HG02623 (cell line): ENCODE data around the gene PRCD.
"Not testable (repeated sequence)": the region's sequence is repeated elsewhere in the genome, so short reads cannot be mapped to it uniquely, and the experiment has no call there.

Experiments used
- ATAC-seq: cut with Tn5 transposase; IDR thresholded peaks from one replicate; pipeline ENCODE4 v1.9.1; 2021; ENCODE audit warnings: moderate library complexity; ENCODE audit not compliant: unreplicated experiment

Gene PRCD

GRCh38 chr17:76525513-76525833 lies 14.4 kb upstream of the PRCD start:
- not testable (repeated sequence) for ATAC-seq

DNA sequence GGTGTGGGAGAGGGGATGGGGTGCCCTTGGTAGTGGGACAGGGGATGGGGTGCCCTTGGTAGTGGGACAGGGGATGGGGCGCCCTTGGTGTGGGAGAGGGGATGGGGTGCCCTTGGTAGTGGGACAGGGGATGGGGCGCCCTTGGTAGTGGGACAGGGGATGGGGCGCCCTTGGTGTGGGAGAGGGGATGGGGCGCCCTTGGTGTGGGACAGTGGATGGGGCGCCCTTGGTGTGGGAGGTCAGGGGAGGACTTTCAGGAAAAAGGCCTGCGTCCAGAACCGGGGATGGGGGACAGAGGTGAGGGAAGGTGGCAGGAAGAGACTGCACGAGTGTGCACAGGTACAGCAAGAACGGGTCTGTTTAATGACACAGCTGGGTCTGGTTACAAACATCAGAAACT lies 12.8 kb upstream of the PRCD start:
- not testable (repeated sequence) for ATAC-seq

DNA sequence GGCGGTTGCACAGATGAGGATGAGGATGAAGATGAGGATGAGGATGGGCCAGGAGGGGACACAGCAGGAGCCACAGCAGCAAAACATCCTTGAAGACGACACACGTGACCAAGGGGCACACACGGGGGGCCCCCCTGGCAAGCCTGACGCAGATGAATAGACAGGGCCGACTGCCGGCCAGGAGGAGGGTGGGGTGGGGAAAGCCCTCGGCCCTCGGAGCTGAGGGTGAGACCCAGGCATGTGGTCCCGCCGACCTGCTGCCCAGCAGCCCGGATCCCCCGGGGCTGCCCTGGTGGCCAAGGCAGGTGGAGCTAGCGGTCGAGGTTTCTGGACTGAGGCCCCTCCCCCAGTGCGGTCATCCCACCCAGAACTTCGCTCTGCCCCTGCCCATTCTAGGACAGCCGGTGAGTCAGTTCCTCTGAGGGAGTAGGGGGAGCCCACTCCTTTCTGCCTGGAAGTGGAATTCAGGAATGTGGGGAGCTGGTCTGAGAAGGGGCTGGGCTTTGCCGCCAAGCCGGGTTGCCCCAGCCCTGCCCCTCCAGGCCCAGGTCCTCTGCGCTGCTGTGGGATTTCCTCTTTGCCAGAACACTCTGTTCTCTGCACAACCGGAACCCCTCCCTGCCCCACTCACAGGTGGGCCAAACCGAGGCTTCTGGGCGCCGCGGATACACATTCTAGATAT lies 12.3 kb upstream of the PRCD start:
- peak; percentile 37 for ATAC-seq

- peak; percentile 40 for ATAC-seq
Observed at GRCh38 chr17:76528156-76528527, 11.7 kb upstream of the PRCD start.

GRCh38 chr17:76528528-76529223 lies 11.2 kb upstream of the PRCD start:
- no peak for ATAC-seq

GRCh38 chr17:76529224-76530094 lies 10.4 kb upstream of the PRCD start:
- ATAC-seq: no peak

DNA sequence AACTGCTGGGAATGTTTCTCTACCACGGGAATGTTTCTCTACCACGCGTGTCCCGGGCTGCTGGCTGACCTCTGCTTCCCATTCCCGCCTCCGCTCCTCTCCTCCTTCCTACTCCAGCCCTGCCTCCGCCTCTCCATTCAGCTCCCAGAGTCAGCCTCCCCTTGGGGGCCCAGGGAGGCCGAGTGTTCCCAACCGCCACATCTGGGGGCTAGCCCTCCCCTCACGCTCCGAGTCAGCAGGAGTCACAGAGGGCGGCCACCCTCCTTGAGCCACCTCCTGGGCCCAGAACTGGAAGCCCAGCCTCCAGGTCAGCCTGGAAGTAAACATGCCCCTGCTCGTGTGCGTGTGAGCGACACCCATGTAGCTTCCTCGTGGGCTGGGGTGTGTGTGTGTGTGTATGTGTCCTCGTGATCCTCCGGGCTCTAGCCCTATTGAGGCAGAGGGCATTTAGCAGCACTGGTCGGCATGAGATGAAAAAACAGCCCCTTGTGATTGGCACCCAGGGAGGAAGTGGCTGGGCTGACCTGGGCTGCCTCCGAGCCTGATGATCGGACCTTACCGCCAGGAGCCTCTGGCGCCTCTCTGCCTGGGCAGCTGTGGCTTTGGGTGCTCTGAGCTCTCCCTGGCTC lies 9.6 kb upstream of the PRCD start:
- no peak for ATAC-seq

GRCh38 chr17:76530811-76531485 lies 8.9 kb upstream of the PRCD start:
- ATAC-seq: no peak

GRCh38 chr17:76531486-76532038 lies 8.3 kb upstream of the PRCD start:
- ATAC-seq: no peak

DNA sequence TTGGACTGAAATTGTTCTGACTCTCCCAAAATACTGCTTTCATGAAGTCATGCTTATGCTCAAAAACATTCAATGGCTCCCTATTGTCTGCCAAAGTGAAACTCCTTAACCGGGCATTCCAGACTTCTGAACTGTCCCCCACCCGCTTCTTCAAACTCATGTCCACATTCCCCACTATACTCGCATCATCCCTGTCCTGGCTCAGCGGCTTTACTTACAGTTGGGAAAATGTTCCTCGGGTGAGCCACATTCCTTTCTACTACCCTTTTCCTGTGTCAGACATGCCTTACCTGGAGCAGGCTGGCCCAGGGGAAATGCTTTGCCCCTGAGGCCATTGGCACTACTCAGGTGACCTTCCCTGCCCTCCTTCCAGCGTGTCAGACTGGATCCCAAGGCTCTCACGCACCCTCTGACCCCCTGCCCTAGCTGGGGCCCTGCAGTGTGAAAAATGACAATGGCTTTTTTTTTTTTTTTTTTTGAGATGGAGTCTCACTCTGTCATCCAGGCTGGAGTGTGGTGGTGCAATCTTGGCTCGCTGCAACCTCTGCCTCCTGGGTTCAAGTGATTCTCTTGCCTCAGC lies 7.7 kb upstream of the PRCD start:
- no peak for ATAC-seq

DNA sequence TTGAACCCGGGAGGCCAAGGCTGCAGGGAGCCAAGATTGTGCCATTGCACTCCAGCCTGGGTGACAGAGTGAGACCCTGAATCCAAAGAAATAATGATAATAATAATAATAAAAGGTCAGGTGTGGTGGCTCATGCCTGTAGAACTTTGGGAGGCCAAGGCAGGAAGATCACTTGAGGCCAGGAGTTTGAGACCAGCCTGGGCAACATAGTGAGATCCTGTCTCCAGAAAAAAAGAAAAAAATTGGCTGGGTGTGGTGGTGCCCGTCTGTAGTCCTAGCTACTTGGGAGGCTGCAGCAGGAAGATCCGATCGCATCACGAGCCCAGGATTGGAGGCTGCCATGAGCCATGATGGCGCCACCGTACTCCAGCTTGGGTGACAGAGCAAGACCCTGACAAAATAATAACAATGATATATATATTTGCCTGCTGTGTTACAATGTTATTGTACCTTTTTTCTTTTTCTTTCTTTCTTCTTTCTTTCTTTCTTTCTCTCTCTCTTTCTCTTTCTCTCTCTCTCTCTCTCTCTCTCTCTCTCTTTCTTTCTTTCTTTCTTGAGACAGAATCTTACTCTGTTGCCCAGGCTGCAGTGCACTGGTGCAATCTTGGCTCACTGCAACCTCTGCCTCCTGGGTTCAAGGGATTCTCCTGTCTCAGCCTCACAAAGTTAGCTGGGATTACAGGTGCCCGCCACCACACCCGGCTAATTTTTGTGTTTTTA lies 6.0 kb upstream of the PRCD start:
- ATAC-seq: not testable (repeated sequence)

GRCh38 chr17:76534831-76535732 lies 4.8 kb upstream of the PRCD start:
- ATAC-seq: no peak

- ATAC-seq: no peak
Observed at GRCh38 chr17:76535788-76536510, 3.9 kb upstream of the PRCD start.

- no peak for ATAC-seq
Observed at GRCh38 chr17:76536511-76537287, 3.1 kb upstream of the PRCD start.

- no peak for ATAC-seq
Observed at GRCh38 chr17:76537288-76537577, 2.6 kb upstream of the PRCD start.

GRCh38 chr17:76537578-76538280 lies 2.1 kb upstream of the PRCD start, which contains the start of gene CYGB:
Gene CYGB (minus strand): TSS chr17:76537709. CDS start chr17:76537542, 167 bp downstream.
- no peak for ATAC-seq
